Measurements from ENCODE around the gene SIGMAR1.
"Not testable (repeated sequence)": the region's sequence is repeated elsewhere in the genome, so short reads cannot be mapped to it uniquely, and the experiment has no call there.

Gene SIGMAR1

GRCh38 chr9:34644766-34645314, 7.3 kb upstream of the SIGMAR1 start:
- no peaks in the 10 kb centered on the region for H3K27me3 ChIP-seq (ENCODE audit: insufficient read depth, low read length, poor library complexity, severe bottlenecking)
- H3K9me3 ChIP-seq (ENCODE audit: insufficient read depth, low read depth, low read length) = no peaks in the 10 kb centered on the region
- no peak for TF ChIP-seq EZH2phosphoT487 (IDR thresholded peaks at IDR 0.05; ENCODE audit: borderline replicate concordance)
- no peak for TF ChIP-seq CTCF (conservative IDR thresholded peaks at IDR 0.05; ENCODE audit: low read length)
- H2AFZ ChIP-seq (ENCODE audit: low read length) = no peak overlapping the region
- H3K9ac ChIP-seq (ENCODE audit: low read depth, low read length, poor library complexity, severe bottlenecking) = no peak overlapping the region
- no peaks in the 10 kb centered on the region for H3F3A ChIP-seq (ENCODE audit: low read depth)
- H3K4me2 ChIP-seq (ENCODE audit: low read depth, low read length, poor library complexity, severe bottlenecking) = no peak overlapping the region
- peaks cover 24% of the 10 kb centered on the region for H3K79me2 ChIP-seq (ENCODE audit: insufficient read depth, low read length)
- H4K20me1 ChIP-seq (ENCODE audit: insufficient read depth, low read length, poor library complexity, severe bottlenecking) = peaks cover 16% of the 10 kb centered on the region
- H3K4me1 ChIP-seq (ENCODE audit: insufficient read depth, low read length, poor library complexity, severe bottlenecking) = peaks cover 23% of the 10 kb centered on the region
- H3K36me3 ChIP-seq (ENCODE audit: insufficient read depth, low read length) = peaks cover 10% of the 10 kb centered on the region; the same call in 1 of the 2 replicates
- H3K9me2 ChIP-seq (replicated peaks; ENCODE audit: low read depth, low read length) = no peaks in the 10 kb centered on the region
- H3K4me3 ChIP-seq (ENCODE audit: low read length, poor library complexity, severe bottlenecking) = no peak overlapping the region

DNA sequence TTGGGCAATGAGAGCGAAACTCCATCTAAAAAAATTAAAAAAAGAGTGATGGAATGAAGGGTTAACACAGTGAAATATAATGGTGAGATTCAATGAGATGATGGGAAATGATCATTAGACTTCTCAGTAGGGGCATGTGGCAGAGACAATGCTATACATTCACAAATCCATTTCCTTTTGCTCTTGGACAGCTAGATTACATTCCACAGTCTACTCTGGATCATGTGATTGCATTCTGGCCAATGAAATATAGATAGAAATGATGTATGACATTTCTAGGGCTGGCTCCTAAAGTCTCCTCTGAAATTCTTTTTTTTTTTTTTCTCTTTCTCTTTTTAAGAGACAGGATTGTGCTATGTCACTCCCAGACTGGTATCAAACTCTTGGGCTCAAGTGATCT, 5.1 kb upstream of the SIGMAR1 start:
- no peaks in the 10 kb centered on the region for H3K36me3 ChIP-seq (ENCODE audit: insufficient read depth, low read length)
- H3K4me3 ChIP-seq (ENCODE audit: low read length, poor library complexity, severe bottlenecking) = no peak overlapping the region
- H3K79me2 ChIP-seq (ENCODE audit: insufficient read depth, low read length) = peaks cover 7% of the 10 kb centered on the region
- H3K9me2 ChIP-seq (replicated peaks; ENCODE audit: low read depth, low read length) = no peaks in the 10 kb centered on the region
- no peak overlapping the region for H2AFZ ChIP-seq (ENCODE audit: low read length)
- no peaks in the 10 kb centered on the region for H3K27me3 ChIP-seq (ENCODE audit: insufficient read depth, low read length, poor library complexity, severe bottlenecking)
- H4K20me1 ChIP-seq (ENCODE audit: insufficient read depth, low read length, poor library complexity, severe bottlenecking) = peaks cover 4% of the 10 kb centered on the region
- H3K9ac ChIP-seq (ENCODE audit: low read depth, low read length, poor library complexity, severe bottlenecking) = no peak overlapping the region
- no peak overlapping the region for H3K4me2 ChIP-seq (ENCODE audit: low read depth, low read length, poor library complexity, severe bottlenecking)
- no peaks in the 10 kb centered on the region for H3K9me3 ChIP-seq (ENCODE audit: insufficient read depth, low read depth, low read length)
- TF ChIP-seq EZH2phosphoT487 (IDR thresholded peaks at IDR 0.05; ENCODE audit: borderline replicate concordance) (no peak), CTCF (conservative IDR thresholded peaks at IDR 0.05; ENCODE audit: low read length) (no peak)
- peaks cover 17% of the 10 kb centered on the region for H3K4me1 ChIP-seq (ENCODE audit: insufficient read depth, low read length, poor library complexity, severe bottlenecking)
- no peaks in the 10 kb centered on the region for H3F3A ChIP-seq (ENCODE audit: low read depth)

DNA sequence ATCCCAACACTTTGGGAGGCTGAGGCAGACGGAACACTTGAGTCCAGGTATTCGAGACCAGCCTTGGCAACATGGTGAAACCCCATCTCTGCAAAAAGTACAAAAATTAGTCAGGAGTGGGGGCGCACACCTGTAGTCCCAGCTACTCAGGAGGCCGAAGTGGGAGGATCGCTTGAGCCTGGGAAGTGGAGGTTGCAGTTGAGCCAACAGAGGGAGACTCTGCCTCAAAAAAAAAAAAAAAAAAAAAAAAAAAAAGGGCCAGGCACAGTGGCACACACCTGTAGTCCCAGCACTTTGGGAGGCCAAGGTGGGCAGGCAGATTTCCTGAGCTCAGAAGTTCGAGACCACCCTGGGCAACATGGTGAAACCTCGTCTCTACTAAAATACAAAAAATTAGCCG, 1.7 kb upstream of the SIGMAR1 start:
- H3K4me3 ChIP-seq (ENCODE audit: low read length, poor library complexity, severe bottlenecking); H3K27me3 ChIP-seq (ENCODE audit: insufficient read depth, low read length, poor library complexity, severe bottlenecking); H2AFZ ChIP-seq (ENCODE audit: low read length); H3K9me3 ChIP-seq (ENCODE audit: insufficient read depth, low read depth, low read length); H3K9me2 ChIP-seq (replicated peaks; ENCODE audit: low read depth, low read length); H3K4me2 ChIP-seq (ENCODE audit: low read depth, low read length, poor library complexity, severe bottlenecking); H3K9ac ChIP-seq (ENCODE audit: low read depth, low read length, poor library complexity, severe bottlenecking); H3K36me3 ChIP-seq (ENCODE audit: insufficient read depth, low read length); H3F3A ChIP-seq (ENCODE audit: low read depth): not testable (repeated sequence)
- peaks cover 27% of the 10 kb centered on the region for H3K4me1 ChIP-seq (ENCODE audit: insufficient read depth, low read length, poor library complexity, severe bottlenecking)
- peaks cover 25% of the 10 kb centered on the region for H3K79me2 ChIP-seq (ENCODE audit: insufficient read depth, low read length)
- H4K20me1 ChIP-seq (ENCODE audit: insufficient read depth, low read length, poor library complexity, severe bottlenecking) = peaks cover 13% of the 10 kb centered on the region

- peak overlapping the region; percentile 75 for H2AFZ ChIP-seq (ENCODE audit: low read length)
- peak overlapping the region; percentile 91 for H3K4me2 ChIP-seq (ENCODE audit: low read depth, low read length, poor library complexity, severe bottlenecking)
- H3K9me3 ChIP-seq (ENCODE audit: insufficient read depth, low read depth, low read length) = no peaks in the 10 kb centered on the region
Observed at GRCh38 chr9:34638138-34638445, 505 bp upstream of the SIGMAR1 start.

More at GRCh38 chr9:34638138-34638445, 505 bp upstream of the SIGMAR1 start:
- peak overlapping the region; percentile 75 for H3K9ac ChIP-seq (ENCODE audit: low read depth, low read length, poor library complexity, severe bottlenecking)
- peaks cover 25% of the 10 kb centered on the region for H3K79me2 ChIP-seq (ENCODE audit: insufficient read depth, low read length)
- H3K9me2 ChIP-seq (replicated peaks; ENCODE audit: low read depth, low read length) = no peaks in the 10 kb centered on the region
- H3F3A ChIP-seq (ENCODE audit: low read depth) = no peaks in the 10 kb centered on the region
- peaks cover 27% of the 10 kb centered on the region for H3K4me1 ChIP-seq (ENCODE audit: insufficient read depth, low read length, poor library complexity, severe bottlenecking)
- no peaks in the 10 kb centered on the region for H3K27me3 ChIP-seq (ENCODE audit: insufficient read depth, low read length, poor library complexity, severe bottlenecking)
- peaks cover 13% of the 10 kb centered on the region for H4K20me1 ChIP-seq (ENCODE audit: insufficient read depth, low read length, poor library complexity, severe bottlenecking)
- TF ChIP-seq CTCF (conservative IDR thresholded peaks at IDR 0.05; ENCODE audit: low read length) = no peak
- no peak for TF ChIP-seq EZH2phosphoT487 (IDR thresholded peaks at IDR 0.05; ENCODE audit: borderline replicate concordance)
- no peaks in the 10 kb centered on the region for H3K36me3 ChIP-seq (ENCODE audit: insufficient read depth, low read length)
- H3K4me3 ChIP-seq (ENCODE audit: low read length, poor library complexity, severe bottlenecking) = peak overlapping the region; percentile 94

All from Loucy (cell line).